Measurements from ENCODE around the gene NUDT5. TPM values are rescaled to one million over a fixed set of nuclear protein-coding genes. Genes with fewer than 3 reads are reported as not detected.

The NUDT5 gene
- total RNA-seq, 4 donors from 2014 or later: 23.4 to 50.7 (median 41.9) TPM

- no peak for TF ChIP-seq POLR2A (IDR thresholded peaks at IDR 0.05)
- no peak for TF ChIP-seq CTCF (IDR thresholded peaks at IDR 0.05)
- no peak for TF ChIP-seq EP300 (IDR thresholded peaks at IDR 0.05)
- H3K27ac ChIP-seq: peak overlapping the region in 3 of 4 donors; percentile 9 to 79 (median 64)
- no peaks in the 10 kb centered on the region for H3K27me3 ChIP-seq
- H3K4me1 ChIP-seq: peaks cover 0 to 33% (median 15%) of the 10 kb centered on the region in 4 donors
- peaks cover 0 to 42% (median 2%) of the 10 kb centered on the region in 3 donors for H3K36me3 ChIP-seq
- DNase-seq (ENCODE audit: low spot score in 2 of 2): no peak
- WGBS, 2 donors: 80 to 81% methylated on average over 2 of the region's 2 CpGs
- H3K4me3 ChIP-seq: no peak overlapping the region
- no peaks in the 10 kb centered on the region for H3K9me3 ChIP-seq
Observed at GRCh38 chr10:12225444-12225843, 29.8 kb upstream of the NUDT5 start.

- Histone ChIP-seq H3K27me3 (no peaks in the 10 kb centered on the region), H3K9me3 (no peaks in the 10 kb centered on the region), H3K36me3 (peaks cover 0 to 57% (median 0%) of the 10 kb centered on the region in 3 donors), H3K4me3 (no peak overlapping the region), H3K27ac (peak overlapping the region in 2 of 4 donors; percentile 40 to 51), H3K4me1 (peaks cover 0 to 43% (median 15%) of the 10 kb centered on the region in 4 donors)
- no peak for TF ChIP-seq POLR2A (IDR thresholded peaks at IDR 0.05)
- TF ChIP-seq EP300 (IDR thresholded peaks at IDR 0.05): no peak
- no peak for TF ChIP-seq CTCF (IDR thresholded peaks at IDR 0.05)
- WGBS, 2 donors: 88 to 91% methylated on average over 10 of the region's 10 CpGs
- no peak for DNase-seq (ENCODE audit: low spot score in 2 of 2)
Observed at GRCh38 chr10:12221323-12222298, 25.9 kb upstream of the NUDT5 start.

DNA sequence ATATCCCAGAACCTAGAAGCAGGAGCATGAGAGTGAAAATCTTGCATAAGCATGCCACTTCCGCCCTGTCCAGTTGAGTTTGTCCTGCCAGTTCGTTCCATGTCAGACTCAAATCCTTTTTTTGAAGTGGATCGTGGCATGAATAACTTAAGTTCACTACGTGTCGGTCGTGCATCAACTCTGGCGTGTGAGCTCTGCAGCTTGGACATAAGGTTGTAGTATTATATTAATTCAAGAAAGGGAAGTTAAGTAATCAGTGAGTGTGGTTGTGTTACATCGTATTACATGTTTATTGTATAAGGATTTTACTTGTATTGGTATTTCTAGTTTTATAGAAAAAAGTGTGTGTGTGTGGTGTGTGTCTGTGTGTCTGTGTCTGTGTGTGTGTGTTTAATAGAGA lies 23.3 kb upstream of the NUDT5 start:
- Histone ChIP-seq H3K9me3 (no peaks in the 10 kb centered on the region), H3K27ac (no peak overlapping the region), H3K4me1 (peaks cover 0 to 53% (median 6%) of the 10 kb centered on the region in 4 donors), H3K27me3 (no peaks in the 10 kb centered on the region), H3K36me3 (peaks cover 0 to 52% (median 0%) of the 10 kb centered on the region in 3 donors), H3K4me3 (no peak overlapping the region)
- no peak for TF ChIP-seq EP300 (IDR thresholded peaks at IDR 0.05)
- TF ChIP-seq POLR2A (IDR thresholded peaks at IDR 0.05): no peak
- no peak for TF ChIP-seq CTCF (IDR thresholded peaks at IDR 0.05)
- DNase-seq (ENCODE audit: low spot score in 2 of 2): no peak
- 92 to 94% methylated on average over 8 of the region's 8 CpGs for WGBS, 2 donors

- peak in 1 of 2 donors; percentile 40 for DNase-seq (ENCODE audit: low spot score in 2 of 2)
- TF ChIP-seq CTCF (IDR thresholded peaks at IDR 0.05) (peak; percentile 61 to 71 (median 67)), EP300 (IDR thresholded peaks at IDR 0.05) (no peak)
- Histone ChIP-seq H3K4me1 (peaks cover 0 to 28% (median 0%) of the 10 kb centered on the region in 4 donors), H3K27ac (peak overlapping the region; percentile 6 to 65 (median 36)), H3K27me3 (no peaks in the 10 kb centered on the region), H3K36me3 (peaks cover 0 to 68% (median 9%) of the 10 kb centered on the region in 3 donors), H3K4me3 (peak overlapping the region in 2 of 4 donors; percentile 17 to 25), H3K9me3 (no peaks in the 10 kb centered on the region)
- 21 to 30% methylated on average over 6 of the region's 6 CpGs for WGBS, 2 donors
Observed at GRCh38 chr10:12214763-12215218, 19.1 kb upstream of the NUDT5 start.

GRCh38 chr10:12214093-12214492 lies 18.4 kb upstream of the NUDT5 start:
- TF ChIP-seq EP300 (IDR thresholded peaks at IDR 0.05) (no peak), POLR2A (IDR thresholded peaks at IDR 0.05) (no peak), CTCF (IDR thresholded peaks at IDR 0.05) (no peak)
- Histone ChIP-seq H3K27ac (peak overlapping the region in 3 of 4 donors; percentile 6 to 65 (median 26)), H3K4me3 (no peak overlapping the region), H3K9me3 (no peaks in the 10 kb centered on the region), H3K4me1 (peaks cover 0 to 28% (median 0%) of the 10 kb centered on the region in 4 donors), H3K27me3 (no peaks in the 10 kb centered on the region), H3K36me3 (peaks cover 0 to 68% (median 9%) of the 10 kb centered on the region in 3 donors)
- no peak for DNase-seq (ENCODE audit: low spot score in 2 of 2)
- WGBS, 2 donors: 40% methylated on average over 4 of the region's 4 CpGs

All from tibial nerve (tissue), 4 donors.